GM18951 (cell line): ENCODE results near the gene ZBTB7C.

Experiments
- POLR2A ChIP-seq: IDR thresholded peaks from 4 replicates; pipeline ENCODE4 v1.6.1; 2011; ENCODE audit warnings: mild to moderate bottlenecking; ENCODE audit not compliant: insufficient read length, insufficient read depth; ENCODE audit errors: extremely low read depth
- in situ Hi-C: fragments of 300-500 bp; cut with MboI; formaldehyde crosslinking; loops from one replicate; pipeline ENCODE4 v1.12.0; 2022; ENCODE audit warnings: low sequenced_read_pairs, mixed read lengths, inconsistent platforms; ENCODE audit not compliant: unreplicated experiment

The ZBTB7C gene

DNA sequence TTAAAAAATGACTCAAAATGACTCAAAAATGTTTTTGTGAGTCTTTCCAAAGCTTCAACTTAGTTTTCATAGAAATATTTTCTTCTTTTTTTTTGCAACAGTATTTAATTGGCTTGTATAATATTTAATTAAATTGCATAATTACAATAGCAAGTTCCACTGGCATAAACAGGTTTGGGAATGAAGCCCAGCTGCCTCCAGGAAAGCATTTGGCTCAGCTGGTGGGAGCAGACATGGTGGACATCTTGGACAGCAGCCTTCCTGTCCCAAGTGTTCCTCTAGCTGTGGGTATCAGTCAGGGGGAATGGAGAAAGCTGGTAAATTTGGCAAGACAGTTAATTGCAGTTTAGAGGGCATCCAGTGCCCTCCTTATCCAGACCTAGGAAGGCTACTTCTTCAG lies 213.4 kb downstream of the ZBTB7C start:
- no peak for TF ChIP-seq POLR2A
- in situ Hi-C loops, result no loop called here

DNA sequence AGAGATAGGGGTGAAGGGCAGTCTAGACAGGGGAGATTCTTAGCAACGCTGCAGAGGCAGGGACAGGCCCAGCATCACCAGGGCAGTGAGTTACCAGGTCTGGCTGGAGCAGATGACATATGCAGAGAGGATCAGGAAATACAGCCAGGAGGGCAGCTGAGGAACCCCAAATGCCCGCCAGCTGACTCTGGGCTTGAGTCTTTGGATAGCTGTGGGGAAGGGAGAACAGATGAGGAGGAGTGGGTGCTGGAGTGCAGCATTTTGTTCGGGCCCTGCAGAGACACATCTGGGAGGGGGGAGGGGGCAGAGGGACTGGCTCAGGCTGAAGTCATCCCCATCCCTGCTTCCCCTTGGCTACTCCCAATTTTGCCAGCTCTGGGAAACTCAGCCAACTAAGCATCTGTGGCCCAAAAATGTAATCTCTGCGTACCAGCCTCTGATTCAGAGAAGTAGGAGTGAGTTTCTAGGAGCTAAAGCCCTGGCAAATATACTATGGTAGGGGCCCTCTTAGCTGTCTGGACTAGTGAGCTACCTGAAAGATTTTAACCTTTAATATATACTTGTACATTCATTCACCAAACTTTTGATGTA lies 214.5 kb downstream of the ZBTB7C start:
- in situ Hi-C loops, result no loop called here
- TF ChIP-seq POLR2A, result no peak

DNA sequence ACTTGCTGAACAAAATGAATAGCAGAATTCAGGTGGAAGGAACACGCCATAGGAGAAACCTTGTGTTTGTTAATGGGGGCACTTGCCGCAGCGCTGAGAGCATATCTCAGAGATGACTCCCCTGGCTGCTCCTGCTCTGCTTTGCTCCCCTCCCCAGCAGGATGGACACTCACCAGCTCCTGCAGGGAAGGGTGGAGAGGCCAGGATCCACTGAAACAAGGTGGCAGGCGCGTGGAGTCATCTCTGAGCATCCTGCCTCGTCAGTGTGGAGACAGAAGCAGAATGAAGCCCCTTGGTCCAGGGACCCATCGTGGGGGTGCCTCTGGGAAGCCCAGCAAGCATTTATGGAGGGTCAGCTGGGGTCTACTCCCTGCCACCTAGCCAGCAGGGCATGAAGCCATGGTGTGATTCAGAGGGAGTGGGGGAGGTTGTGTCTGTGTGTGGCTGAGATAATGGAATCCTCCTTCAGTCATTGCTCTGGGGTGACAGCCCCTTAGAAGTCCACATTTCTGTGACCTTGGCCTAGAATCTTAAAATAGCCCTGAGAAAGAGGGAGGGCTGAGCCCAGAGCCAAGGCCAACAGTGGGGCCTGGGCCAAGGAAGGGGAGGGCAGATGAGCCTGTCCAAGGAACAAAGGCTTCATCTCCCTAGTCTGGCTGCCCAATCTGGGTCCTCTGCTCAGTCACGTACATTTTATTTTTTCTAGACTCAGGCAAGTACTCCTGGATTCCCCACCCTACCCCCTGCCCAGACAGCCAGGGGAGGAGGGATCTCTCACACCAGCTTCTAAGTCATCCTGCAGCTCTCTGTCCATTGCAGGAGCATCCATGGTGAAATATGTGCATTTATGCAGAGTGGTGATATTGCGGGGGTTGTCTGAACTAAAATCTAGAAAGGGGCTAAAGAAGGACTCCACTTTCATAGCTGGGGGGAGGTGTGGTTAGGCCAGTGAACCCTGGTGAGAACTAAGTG lies 215.4 kb downstream of the ZBTB7C start:
- TF ChIP-seq POLR2A, result no peak

DNA sequence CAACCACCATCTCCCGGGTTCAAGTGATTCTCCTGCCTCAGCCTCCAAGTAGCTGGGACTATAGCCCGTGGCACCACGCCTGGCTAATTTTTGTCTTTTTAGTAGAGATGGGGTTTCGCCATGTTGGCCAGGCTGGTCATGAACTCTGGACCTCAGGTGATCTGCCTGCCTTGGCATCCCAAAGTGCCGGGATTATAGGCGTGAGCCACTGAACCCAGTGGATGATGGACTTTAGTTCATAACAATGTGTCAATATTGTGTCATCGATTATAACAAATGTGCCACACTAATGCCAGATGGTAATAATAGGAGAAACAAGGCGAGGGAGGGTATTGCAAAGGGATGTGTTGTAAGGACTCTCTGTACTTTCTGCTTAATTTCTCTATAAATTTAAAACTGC lies 216.6 kb downstream of the ZBTB7C start:
- no peak for TF ChIP-seq POLR2A
- in situ Hi-C loops, result no loop called here

More for the DNA sequence above, 215.4 kb downstream of the ZBTB7C start:
- in situ Hi-C loops, result no loop called here

DNA sequence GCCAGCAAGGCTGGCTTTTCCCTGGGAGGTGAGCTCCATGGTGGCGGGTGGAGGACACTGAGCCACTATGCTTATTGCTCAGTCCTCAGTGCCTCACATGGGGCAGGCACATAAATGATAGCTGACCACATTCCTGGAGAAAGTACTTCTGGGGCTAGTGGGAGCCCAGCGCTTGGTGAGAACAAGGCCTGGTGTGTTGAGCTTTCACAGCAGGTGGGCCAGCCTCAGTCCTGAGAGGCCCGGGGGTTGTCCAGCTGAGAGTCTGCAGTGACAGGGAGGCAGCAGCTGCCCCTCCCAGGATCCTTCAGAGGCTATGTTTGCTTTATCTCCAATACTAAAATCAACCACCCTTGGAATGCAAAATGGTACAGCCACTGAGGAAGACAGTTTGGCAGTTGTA lies 217.7 kb downstream of the ZBTB7C start:
- in situ Hi-C loops, result no loop called here
- no peak for TF ChIP-seq POLR2A

DNA sequence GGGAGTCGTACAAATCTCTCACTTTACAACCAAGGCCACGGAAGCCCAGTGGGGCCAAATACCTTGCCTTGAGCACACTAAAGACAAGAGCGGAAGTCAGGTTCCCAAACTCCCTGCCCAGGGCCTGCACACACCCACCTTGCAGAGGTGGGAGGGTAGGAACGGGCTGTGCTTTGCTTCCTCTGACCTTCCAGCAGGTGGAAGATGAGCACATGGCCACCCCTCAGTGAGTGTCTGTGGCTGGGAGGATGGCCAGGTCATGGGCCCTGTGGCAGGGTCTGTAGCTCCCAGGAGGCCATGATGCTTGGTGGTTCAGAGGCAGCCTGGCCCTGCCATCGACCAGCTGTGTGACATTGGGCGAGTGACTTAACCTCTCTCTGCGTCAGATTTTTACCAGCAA lies 218.2 kb downstream of the ZBTB7C start:
- TF ChIP-seq POLR2A, result no peak
- in situ Hi-C loops, result no loop called here

DNA sequence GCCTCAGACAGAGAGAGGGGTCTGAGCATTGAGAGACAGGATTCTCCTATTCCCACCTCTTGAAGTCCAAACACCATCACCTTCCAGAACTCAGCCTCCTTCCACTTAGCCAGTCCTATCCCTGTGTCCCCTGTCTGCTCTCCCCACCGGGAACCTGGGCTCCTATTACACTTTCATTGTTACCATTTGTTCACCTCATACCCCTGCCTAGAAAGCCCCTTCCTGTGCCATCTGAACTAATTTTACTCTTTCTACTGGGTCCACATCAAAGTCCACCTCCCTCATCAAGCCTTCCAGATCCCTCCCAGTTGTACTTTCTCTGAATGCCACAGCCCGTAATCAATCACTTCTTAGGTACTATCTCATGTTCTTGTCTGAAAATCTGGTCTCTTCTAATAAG lies 220.6 kb downstream of the ZBTB7C start:
- in situ Hi-C loops, result no loop called here
- TF ChIP-seq POLR2A, result no peak

DNA sequence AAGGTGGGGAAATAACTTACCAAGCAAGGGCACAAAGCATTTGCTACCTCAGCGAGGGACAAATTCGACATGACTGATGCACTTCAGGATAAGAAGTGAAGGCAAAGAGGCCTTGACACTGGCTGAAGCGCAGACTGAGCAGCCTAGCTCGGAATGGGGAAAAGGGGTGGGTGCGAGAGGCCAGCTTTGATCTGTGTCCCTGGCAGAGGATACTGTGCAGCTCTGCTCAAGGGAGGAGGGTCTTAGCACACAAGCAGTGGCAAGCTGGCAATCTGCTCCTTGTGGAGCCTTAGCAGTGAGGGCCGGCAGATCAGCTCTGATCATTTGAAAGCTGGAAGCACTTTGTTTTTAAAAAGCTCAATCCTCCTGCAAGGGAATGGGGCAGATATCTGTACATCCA lies 222.3 kb downstream of the ZBTB7C start:
- in situ Hi-C loops, result no loop called here
- no peak for TF ChIP-seq POLR2A

DNA sequence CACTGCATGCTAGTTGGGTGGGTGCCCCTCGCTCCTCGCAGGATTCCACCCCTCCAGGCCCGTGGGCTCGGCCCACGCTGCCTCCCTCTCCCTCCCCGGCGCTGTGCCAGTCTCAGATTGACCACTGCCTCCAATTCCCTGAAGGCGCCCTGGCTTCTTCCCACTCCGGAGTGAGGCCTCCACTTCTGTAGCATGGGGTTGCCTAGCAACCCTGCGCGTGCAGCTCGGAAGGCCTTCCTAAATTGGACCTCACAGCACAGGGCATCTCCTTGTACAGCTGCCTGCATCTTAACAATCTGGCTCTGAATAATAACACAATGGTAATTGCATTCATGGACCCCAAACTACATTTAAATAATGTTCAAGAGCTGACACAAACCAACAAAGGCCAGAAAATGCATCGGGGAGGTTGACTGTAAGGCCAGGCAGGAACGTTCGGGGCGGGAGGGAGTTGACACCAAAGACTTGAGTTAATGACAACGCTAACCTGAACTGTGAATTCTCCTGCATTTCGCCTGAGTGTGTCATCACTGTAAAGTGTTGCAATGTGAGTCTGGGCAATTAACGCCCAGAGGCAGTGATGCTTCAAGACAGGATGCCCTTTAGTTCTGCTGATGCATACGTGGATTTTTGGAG lies 222.9 kb downstream of the ZBTB7C start:
- in situ Hi-C loops, result no loop called here

DNA sequence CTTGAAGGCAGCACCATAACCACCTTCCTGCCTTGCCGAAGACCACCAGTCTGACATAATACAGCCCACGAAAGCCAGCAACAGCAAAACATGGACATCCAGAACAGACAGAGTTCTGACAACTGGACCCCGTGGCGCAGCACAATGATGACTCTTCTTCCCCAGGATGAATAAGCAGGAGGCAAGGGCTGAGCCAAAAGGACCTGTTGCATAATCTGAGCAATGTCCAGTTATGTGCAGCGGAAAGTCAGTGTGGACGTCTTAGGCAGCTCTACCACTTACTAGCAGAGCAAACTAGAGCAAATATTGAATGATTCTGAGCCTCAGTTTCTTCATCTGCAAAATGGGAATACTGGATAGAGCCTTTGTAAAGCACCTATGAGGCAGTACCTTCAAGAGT lies 225.1 kb downstream of the ZBTB7C start:
- TF ChIP-seq POLR2A, result no peak

More for the DNA sequence above, 222.9 kb downstream of the ZBTB7C start:
- TF ChIP-seq POLR2A, result no peak

DNA sequence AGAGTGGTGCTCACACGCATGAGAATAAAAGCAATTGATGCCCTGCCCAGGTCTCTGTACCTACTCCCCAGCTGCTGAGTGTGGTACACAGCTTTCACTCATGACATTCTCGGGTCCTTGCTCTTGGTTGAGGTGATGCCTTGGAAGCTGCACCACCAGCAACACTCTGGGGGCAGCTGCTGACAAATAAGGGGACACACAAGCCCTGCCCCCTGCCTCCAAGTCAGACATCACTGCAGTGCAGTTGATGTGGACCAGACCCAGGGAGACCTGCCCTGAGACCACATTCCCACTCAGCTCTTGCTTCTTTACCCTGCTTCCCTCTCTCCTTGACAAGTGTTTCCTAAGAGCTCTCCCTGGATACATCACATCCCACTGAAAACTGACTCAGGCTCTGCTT lies 225.6 kb downstream of the ZBTB7C start:
- in situ Hi-C loops, result no loop called here
- TF ChIP-seq POLR2A, result no peak

More for the DNA sequence above, 225.1 kb downstream of the ZBTB7C start:
- in situ Hi-C loops, result no loop called here

DNA sequence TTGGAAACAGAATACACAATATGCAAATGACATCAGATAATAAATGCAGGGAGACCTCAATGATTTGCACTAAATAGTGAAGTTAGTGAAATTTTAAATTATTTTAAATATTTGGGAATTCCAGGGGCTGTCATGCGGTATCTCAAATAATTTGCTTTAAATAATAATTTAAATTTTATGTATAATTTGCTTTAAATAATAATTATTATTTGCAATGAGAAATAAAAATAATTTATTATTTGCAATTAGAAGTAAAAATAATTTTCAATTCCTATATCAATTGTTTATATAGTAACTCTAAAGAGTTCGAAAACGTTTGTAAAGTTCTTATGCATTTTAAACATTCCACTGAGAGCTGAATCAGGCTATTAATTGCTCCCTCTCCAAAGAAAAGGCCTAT lies 226.4 kb downstream of the ZBTB7C start:
- in situ Hi-C loops, result no loop called here
- no peak for TF ChIP-seq POLR2A

DNA sequence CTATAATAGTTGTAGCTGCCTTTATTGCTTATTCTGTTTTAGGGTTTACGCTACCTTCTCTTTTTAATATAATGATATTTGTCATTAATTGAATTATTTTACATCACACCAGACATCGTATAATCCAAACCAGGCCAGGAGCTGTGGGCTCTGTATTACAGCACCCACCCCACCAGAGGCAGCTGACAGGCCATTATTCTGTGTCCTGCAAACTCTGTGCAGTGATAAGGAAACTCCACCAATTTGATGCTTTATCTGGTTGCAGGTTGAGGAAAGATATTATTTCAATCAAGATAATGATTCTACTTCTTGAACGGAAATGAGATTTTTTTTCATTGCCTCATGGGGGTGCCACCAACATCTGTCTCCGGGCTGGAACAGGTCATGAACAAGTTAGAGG lies 227.3 kb downstream of the ZBTB7C start:
- TF ChIP-seq POLR2A, result no peak
- in situ Hi-C loops, result no loop called here
